Lower leg skin (tissue), 3 donors: ENCODE data around the gene OR2AG2.

Source experiments
- CTCF ChIP-seq, 3 donors: fragments of 450-650 bp; IDR thresholded peaks; one replicate each; pipeline ENCODE4 v1.5.1; 2016; ENCODE audit warnings: antibody characterized with exemption in 3 of 3, mild to moderate bottlenecking in 3 of 3, moderate library complexity in 2 of 3
- POLR2A ChIP-seq, 2 donors: fragments of 450-650 bp; IDR thresholded peaks; one replicate each; pipeline ENCODE4 v1.6.1; 2016 to 2017; ENCODE audit warnings: antibody characterized with exemption in 2 of 2, mild to moderate bottlenecking in 1 of 2, moderate library complexity in 1 of 2

GRCh38 chr11:6738590-6738989, 33.2 kb downstream of the OR2AG2 start:
- TF ChIP-seq CTCF (IDR thresholded peaks at IDR 0.05) (no peak), POLR2A (IDR thresholded peaks at IDR 0.05) (no peak)
